ENCODE data around the gene HES5. TPM values are rescaled to one million over a fixed set of nuclear protein-coding genes. Genes with fewer than 3 reads are reported as not detected.

HES5 gene
- polyA plus RNA-seq, 1 donor from 2014 or later = 0.81 TPM

DNA sequence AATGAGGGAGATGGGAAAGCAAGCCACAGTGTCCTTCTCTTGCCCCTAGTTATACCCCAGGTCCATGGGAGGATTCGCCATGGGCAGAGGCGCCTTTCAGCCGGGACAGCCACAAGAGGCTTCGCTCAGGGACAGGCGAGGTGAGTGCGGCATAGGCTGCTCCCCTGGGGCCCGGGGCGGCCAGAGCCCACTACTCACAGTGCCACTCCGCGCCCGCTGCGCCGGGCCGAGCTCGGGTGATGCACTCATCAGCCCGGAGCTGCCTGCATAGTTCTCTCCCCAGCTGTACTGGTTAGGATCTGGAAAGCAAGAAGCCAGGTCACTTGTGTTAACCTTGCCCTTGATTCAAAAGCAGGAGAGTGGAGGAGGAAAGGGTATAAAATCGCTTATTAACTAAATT lies 12.1 kb downstream of the HES5 start:
- H3K36me3 ChIP-seq (ENCODE audit: insufficient read depth, low read length) = no peaks in the 10 kb centered on the region
- no peaks in the 10 kb centered on the region for H3K9me2 ChIP-seq (ENCODE audit: insufficient read depth, low read length)
- H3K27me3 ChIP-seq (ENCODE audit: insufficient read depth, low read depth, low read length) = no peaks in the 10 kb centered on the region
- H3K9me3 ChIP-seq (ENCODE audit: low read length) = no peaks in the 10 kb centered on the region
- no peak overlapping the region for H2AFZ ChIP-seq (ENCODE audit: low read depth, low read length)
- H3F3A ChIP-seq (ENCODE audit: insufficient read depth, low read length, poor library complexity, severe bottlenecking) = no peaks in the 10 kb centered on the region
- no peak overlapping the region for H3K9ac ChIP-seq (ENCODE audit: low read length)
- H3K27ac ChIP-seq (ENCODE audit: low read length) = no peak overlapping the region
- no peak overlapping the region for H3K4me3 ChIP-seq (ENCODE audit: low read length)
- H3K79me2 ChIP-seq (replicated peaks; ENCODE audit: insufficient read depth, low read length) = peaks cover 9% of the 10 kb centered on the region
- TF ChIP-seq EP300 (conservative IDR thresholded peaks at IDR 0.05; ENCODE audit: poor library complexity, severe bottlenecking) (no peak), SMC3 (conservative IDR thresholded peaks at IDR 0.05; ENCODE audit: poor library complexity) (no peak), TAF1 (IDR thresholded peaks at IDR 0.05; ENCODE audit: low read depth) (no peak), MXI1 (conservative IDR thresholded peaks at IDR 0.05; ENCODE audit: poor library complexity, severe bottlenecking) (no peak), POLR2AphosphoS5 (IDR thresholded peaks at IDR 0.05) (no peak), RAD21 (conservative IDR thresholded peaks at IDR 0.05) (no peak), EZH2 (IDR thresholded peaks at IDR 0.05; ENCODE audit: borderline replicate concordance, insufficient read depth, low read length, poor library complexity, severe bottlenecking) (no peak)
- TF ChIP-seq, protein P1, sequence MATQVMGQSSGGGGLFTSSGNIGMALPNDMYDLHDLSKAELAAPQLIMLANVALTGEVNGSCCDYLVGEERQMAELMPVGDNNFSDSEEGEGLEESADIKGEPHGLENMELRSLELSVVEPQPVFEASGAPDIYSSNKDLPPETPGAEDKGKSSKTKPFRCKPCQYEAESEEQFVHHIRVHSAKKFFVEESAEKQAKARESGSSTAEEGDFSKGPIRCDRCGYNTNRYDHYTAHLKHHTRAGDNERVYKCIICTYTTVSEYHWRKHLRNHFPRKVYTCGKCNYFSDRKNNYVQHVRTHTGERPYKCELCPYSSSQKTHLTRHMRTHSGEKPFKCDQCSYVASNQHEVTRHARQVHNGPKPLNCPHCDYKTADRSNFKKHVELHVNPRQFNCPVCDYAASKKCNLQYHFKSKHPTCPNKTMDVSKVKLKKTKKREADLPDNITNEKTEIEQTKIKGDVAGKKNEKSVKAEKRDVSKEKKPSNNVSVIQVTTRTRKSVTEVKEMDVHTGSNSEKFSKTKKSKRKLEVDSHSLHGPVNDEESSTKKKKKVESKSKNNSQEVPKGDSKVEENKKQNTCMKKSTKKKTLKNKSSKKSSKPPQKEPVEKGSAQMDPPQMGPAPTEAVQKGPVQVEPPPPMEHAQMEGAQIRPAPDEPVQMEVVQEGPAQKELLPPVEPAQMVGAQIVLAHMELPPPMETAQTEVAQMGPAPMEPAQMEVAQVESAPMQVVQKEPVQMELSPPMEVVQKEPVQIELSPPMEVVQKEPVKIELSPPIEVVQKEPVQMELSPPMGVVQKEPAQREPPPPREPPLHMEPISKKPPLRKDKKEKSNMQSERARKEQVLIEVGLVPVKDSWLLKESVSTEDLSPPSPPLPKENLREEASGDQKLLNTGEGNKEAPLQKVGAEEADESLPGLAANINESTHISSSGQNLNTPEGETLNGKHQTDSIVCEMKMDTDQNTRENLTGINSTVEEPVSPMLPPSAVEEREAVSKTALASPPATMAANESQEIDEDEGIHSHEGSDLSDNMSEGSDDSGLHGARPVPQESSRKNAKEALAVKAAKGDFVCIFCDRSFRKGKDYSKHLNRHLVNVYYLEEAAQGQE (IDR thresholded peaks at IDR 0.05; ENCODE audit: borderline replicate concordance) = no peak
- TF ChIP-seq, protein P2, sequence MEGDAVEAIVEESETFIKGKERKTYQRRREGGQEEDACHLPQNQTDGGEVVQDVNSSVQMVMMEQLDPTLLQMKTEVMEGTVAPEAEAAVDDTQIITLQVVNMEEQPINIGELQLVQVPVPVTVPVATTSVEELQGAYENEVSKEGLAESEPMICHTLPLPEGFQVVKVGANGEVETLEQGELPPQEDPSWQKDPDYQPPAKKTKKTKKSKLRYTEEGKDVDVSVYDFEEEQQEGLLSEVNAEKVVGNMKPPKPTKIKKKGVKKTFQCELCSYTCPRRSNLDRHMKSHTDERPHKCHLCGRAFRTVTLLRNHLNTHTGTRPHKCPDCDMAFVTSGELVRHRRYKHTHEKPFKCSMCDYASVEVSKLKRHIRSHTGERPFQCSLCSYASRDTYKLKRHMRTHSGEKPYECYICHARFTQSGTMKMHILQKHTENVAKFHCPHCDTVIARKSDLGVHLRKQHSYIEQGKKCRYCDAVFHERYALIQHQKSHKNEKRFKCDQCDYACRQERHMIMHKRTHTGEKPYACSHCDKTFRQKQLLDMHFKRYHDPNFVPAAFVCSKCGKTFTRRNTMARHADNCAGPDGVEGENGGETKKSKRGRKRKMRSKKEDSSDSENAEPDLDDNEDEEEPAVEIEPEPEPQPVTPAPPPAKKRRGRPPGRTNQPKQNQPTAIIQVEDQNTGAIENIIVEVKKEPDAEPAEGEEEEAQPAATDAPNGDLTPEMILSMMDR (IDR thresholded peaks at IDR 0.05; ENCODE audit: poor library complexity, severe bottlenecking) = no peak
- no peak overlapping the region for H3K4me2 ChIP-seq (ENCODE audit: low read length)
- no peaks in the 10 kb centered on the region for H4K20me1 ChIP-seq (ENCODE audit: insufficient read depth)

DNA sequence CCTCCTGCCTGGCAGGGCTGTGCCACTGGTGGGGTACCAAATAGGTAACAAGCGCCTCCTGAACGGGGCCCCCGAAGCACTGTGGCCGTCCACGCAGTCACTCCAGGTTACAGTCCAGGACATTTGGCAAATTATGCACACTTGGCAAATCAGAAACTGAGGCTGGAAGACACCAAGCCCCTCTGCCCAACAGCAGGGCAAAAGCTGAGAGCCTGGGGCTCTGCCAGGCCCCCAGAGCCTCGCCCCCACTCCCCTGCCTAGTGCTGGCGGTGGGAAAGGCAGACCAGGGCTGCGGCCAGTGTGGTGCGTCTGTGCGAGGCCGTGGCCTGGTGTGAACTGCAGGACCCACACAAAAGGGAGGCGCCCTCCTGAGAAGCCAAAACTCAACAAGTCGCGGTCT lies 13.1 kb downstream of the HES5 start:
- H3K27me3 ChIP-seq (ENCODE audit: insufficient read depth, low read depth, low read length) = no peaks in the 10 kb centered on the region
- H3K4me2 ChIP-seq (ENCODE audit: low read length) = no peak overlapping the region
- no peaks in the 10 kb centered on the region for H3K9me2 ChIP-seq (ENCODE audit: insufficient read depth, low read length)
- no peak overlapping the region for H3K4me3 ChIP-seq (ENCODE audit: low read length)
- H3F3A ChIP-seq (ENCODE audit: insufficient read depth, low read length, poor library complexity, severe bottlenecking) = no peaks in the 10 kb centered on the region
- no peak overlapping the region for H3K9ac ChIP-seq (ENCODE audit: low read length)
- H3K79me2 ChIP-seq (replicated peaks; ENCODE audit: insufficient read depth, low read length) = no peaks in the 10 kb centered on the region
- no peaks in the 10 kb centered on the region for H3K9me3 ChIP-seq (ENCODE audit: low read length)
- H3K27ac ChIP-seq (ENCODE audit: low read length) = no peak overlapping the region
- no peak overlapping the region for H2AFZ ChIP-seq (ENCODE audit: low read depth, low read length)
- no peaks in the 10 kb centered on the region for H3K36me3 ChIP-seq (ENCODE audit: insufficient read depth, low read length)
- no peaks in the 10 kb centered on the region for H4K20me1 ChIP-seq (ENCODE audit: insufficient read depth)
- TF ChIP-seq SMC3 (conservative IDR thresholded peaks at IDR 0.05; ENCODE audit: poor library complexity) = no peak
- no peak for TF ChIP-seq EP300 (conservative IDR thresholded peaks at IDR 0.05; ENCODE audit: poor library complexity, severe bottlenecking)
- TF ChIP-seq, protein P1 (IDR thresholded peaks at IDR 0.05; ENCODE audit: borderline replicate concordance) = no peak
- TF ChIP-seq, protein P2 (IDR thresholded peaks at IDR 0.05; ENCODE audit: poor library complexity, severe bottlenecking) = no peak
- TF ChIP-seq EZH2 (IDR thresholded peaks at IDR 0.05; ENCODE audit: borderline replicate concordance, insufficient read depth, low read length, poor library complexity, severe bottlenecking) = no peak
- TF ChIP-seq MXI1 (conservative IDR thresholded peaks at IDR 0.05; ENCODE audit: poor library complexity, severe bottlenecking) = no peak
- no peak for TF ChIP-seq RAD21 (conservative IDR thresholded peaks at IDR 0.05)
- TF ChIP-seq POLR2AphosphoS5 (IDR thresholded peaks at IDR 0.05) = no peak
- TF ChIP-seq TAF1 (IDR thresholded peaks at IDR 0.05; ENCODE audit: low read depth) = no peak
